A549 (cell line): Measurements from ENCODE around the gene GDPD3. TPM values are rescaled to one million over a fixed set of nuclear protein-coding genes. Genes with fewer than 3 reads are reported as not detected.
A peak's percentile ranks its signal among the peaks of the same experiment; 100 is the strongest.

ENCODE experiments used
- ATAC-seq, 2 experiments: fragments of 200-7000 bp in 1 of 2; fragments of >200 bp in 1 of 2; cut with Nextera tagmentation in 1 of 2; cut with Tn5 transposase in 1 of 2; 3 replicates each; pipeline versions ENCODE4 v1.8.0 to v1.9.1; 2018 to 2020; ENCODE audit warnings: mild to moderate bottlenecking in 1 of 2, moderate library complexity in 1 of 2
- CTCF ChIA-PET: fragments of 300-600 bp; sonication (Branson Sonifier 250); formaldehyde crosslinking; extraction: SDS; loops from one replicate; lab custom pipeline; 2021; ENCODE audit warnings: antibody characterized with exemption, inconsistent platforms; lab: Yijun Ruan, JAX
- POLR2A ChIA-PET: fragments of 350-600 bp; formaldehyde crosslinking; extraction: SDS; loops from one replicate; lab custom pipeline; 2021; ENCODE audit warnings: antibody characterized with exemption, inconsistent platforms; lab: Yijun Ruan, JAX
- DNase-seq, 2 experiments: peaks; one replicate each; pipeline versions ENCODE4 v3.0.0 to v3.0.0-alpha.2; 2011 to 2016; ENCODE audit warnings: low read depth in 1 of 2, low spot score in 1 of 2
- FAIRE-seq: peaks from 2 replicates; lab custom pipeline; 2011; peaks lifted over from hg19 to GRCh38; lab: Jason Lieb, UNC
- H3K27ac ChIP-seq, 2 experiments: fragments of >200 bp; sonication (Bioruptor Twin); formaldehyde crosslinking; 3 replicates each; pipeline ENCODE4 v1.5.1; 2016 to 2017
- H3K4me1 ChIP-seq: fragments of >200 bp; sonication (Bioruptor Twin); formaldehyde crosslinking; 3 replicates; pipeline ENCODE4 v1.6.1; 2016
- H3K4me2 ChIP-seq: fragments of >200 bp; sonication (Bioruptor Twin); formaldehyde crosslinking; 3 replicates; pipeline ENCODE4 v1.6.1; 2016
- H3K4me3 ChIP-seq: fragments of >200 bp; sonication (Bioruptor Twin); formaldehyde crosslinking; 3 replicates; pipeline ENCODE4 v1.5.1; 2016
- H3K9me3 ChIP-seq: fragments of >200 bp; sonication (Bioruptor Twin); formaldehyde crosslinking; 3 replicates; pipeline ENCODE4 v1.6.1; 2016
- CHD2 ChIP-seq: fragments of 150-350 bp; IDR thresholded peaks from 2 replicates; pipeline ENCODE4 v1.6.1; 2014; ENCODE audit warnings: low read length; ENCODE audit not compliant: partially characterized antibody
- EHF ChIP-seq: fragments of 250-450 bp; sonication (Bioruptor Pico); IDR thresholded peaks from 2 replicates; pipeline ENCODE4 v1.5.0; 2020; ENCODE audit warnings: mild to moderate bottlenecking
- EP300 ChIP-seq, 2 experiments: fragments of >200 bp; sonication (Bioruptor Twin); formaldehyde crosslinking; IDR thresholded peaks; 2 replicates in 1 of 2; 3 replicates in 1 of 2; pipeline ENCODE4 v1.6.1; 2016 to 2017
- FOSB ChIP-seq: fragments of 250-450 bp; sonication (Bioruptor Pico); IDR thresholded peaks from 2 replicates; pipeline ENCODE4 v1.5.0; 2020; ENCODE audit warnings: mild to moderate bottlenecking, moderate library complexity
- FOSL2 ChIP-seq, 2 experiments: fragments of 450-650 bp in 1 of 2; fragments of >200 bp in 1 of 2; sonication (Bioruptor Twin) in 1 of 2; formaldehyde crosslinking; IDR thresholded peaks; 2 replicates each; pipeline versions ENCODE4 v1.5.0 to v1.6.1; 2016 to 2020; ENCODE audit warnings: mild to moderate bottlenecking in 1 of 2, moderate library complexity in 1 of 2
- GATA3 ChIP-seq: IDR thresholded peaks from 2 replicates; pipeline ENCODE4 v1.6.1; 2012; ENCODE audit warnings: borderline replicate concordance
- HDAC2 ChIP-seq: fragments of 200-600 bp; sonication (generic); IDR thresholded peaks from 2 replicates; pipeline ENCODE4 v1.6.1; 2016
- HEYL ChIP-seq: fragments of 250-450 bp; sonication (Bioruptor Pico); IDR thresholded peaks from 2 replicates; pipeline ENCODE4 v1.8.0; 2021; ENCODE audit warnings: mild to moderate bottlenecking, moderate library complexity
- HOXA7 ChIP-seq: fragments of 250-450 bp; sonication (Bioruptor Pico); IDR thresholded peaks from 2 replicates; pipeline ENCODE4 v1.5.0; 2020; ENCODE audit warnings: mild to moderate bottlenecking, moderate library complexity
- HOXB13 ChIP-seq: fragments of 250-450 bp; sonication (Bioruptor Pico); IDR thresholded peaks from 2 replicates; pipeline ENCODE4 v1.5.0; 2020; ENCODE audit warnings: low read depth, mild to moderate bottlenecking, moderate library complexity
- HOXB5 ChIP-seq: fragments of 250-450 bp; sonication (Bioruptor Pico); IDR thresholded peaks from 2 replicates; pipeline ENCODE4 v1.5.0; 2020; ENCODE audit warnings: mild to moderate bottlenecking, moderate library complexity
- JUN ChIP-seq, 2 experiments: fragments of >200 bp; sonication (Bioruptor Twin); formaldehyde crosslinking; IDR thresholded peaks; 2 replicates in 1 of 2; 3 replicates in 1 of 2; pipeline ENCODE4 v1.6.1; 2016 to 2017
- KDM5A ChIP-seq: fragments of 200-600 bp; sonication (generic); IDR thresholded peaks from 2 replicates; pipeline ENCODE4 v1.6.1; 2016; ENCODE audit warnings: antibody characterized with exemption, mild to moderate bottlenecking
- MYC ChIP-seq: IDR thresholded peaks from 2 replicates; pipeline ENCODE4 v1.6.1; 2012; ENCODE audit warnings: mild to moderate bottlenecking, inconsistent platforms, low read length, improper control_type of control experiment, borderline replicate concordance
- NFE2L2 ChIP-seq: fragments of 150-350 bp; conservative IDR thresholded peaks from 2 replicates; pipeline ENCODE4 v1.6.1; 2014; ENCODE audit warnings: low read length
- NR3C1 ChIP-seq: fragments of >200 bp; sonication (Bioruptor Twin); formaldehyde crosslinking; IDR thresholded peaks from 3 replicates; pipeline ENCODE4 v1.6.1; 2017
- PHF8 ChIP-seq: fragments of 200-600 bp; sonication (generic); IDR thresholded peaks from 2 replicates; pipeline ENCODE4 v1.6.1; 2016; ENCODE audit warnings: low read depth, mild to moderate bottlenecking, antibody characterized with exemption, moderate library complexity, borderline replicate concordance
- POLR2A ChIP-seq: IDR thresholded peaks from 2 replicates; pipeline ENCODE4 v1.6.1; 2012; ENCODE audit warnings: mild to moderate bottlenecking, low read length
- RAD21 ChIP-seq, 2 experiments: fragments of >200 bp in 1 of 2; sonication (Bioruptor Twin) in 1 of 2; formaldehyde crosslinking in 1 of 2; IDR thresholded peaks in 1 of 2; conservative IDR thresholded peaks in 1 of 2; 2 replicates in 1 of 2; 3 replicates in 1 of 2; pipeline ENCODE4 v1.6.1; 2012 to 2018; ENCODE audit warnings: inconsistent platforms in 1 of 2
- RARB ChIP-seq: fragments of 250-450 bp; sonication (Bioruptor Pico); IDR thresholded peaks from 2 replicates; pipeline ENCODE4 v1.8.0; 2021; ENCODE audit warnings: mild to moderate bottlenecking, moderate library complexity
- RCOR1 ChIP-seq: fragments of 150-350 bp; IDR thresholded peaks from 2 replicates; pipeline ENCODE4 v1.6.1; 2014; ENCODE audit warnings: antibody characterized with exemption, low read length, low read depth
- RNF2 ChIP-seq: fragments of 200-600 bp; sonication (generic); IDR thresholded peaks from 2 replicates; pipeline ENCODE4 v1.6.1; 2016; ENCODE audit warnings: low read depth, mild to moderate bottlenecking, antibody characterized with exemption, moderate library complexity, borderline replicate concordance
- TFCP2L1 ChIP-seq: fragments of 250-450 bp; sonication (Bioruptor Pico); IDR thresholded peaks from 2 replicates; pipeline ENCODE4 v1.5.0; 2021; ENCODE audit warnings: mild to moderate bottlenecking
- TP53 ChIP-seq: fragments of 250-450 bp; sonication (Bioruptor Pico); IDR thresholded peaks from 2 replicates; pipeline ENCODE4 v1.5.0; 2021; ENCODE audit warnings: mild to moderate bottlenecking, moderate library complexity
- WGBS: methylation state at CpG from one replicate; pipeline ENCODE4 v1.1.6; 2017; ENCODE audit errors: missing lambda C conversion rate; 5-methylcytosine and 5-hydroxymethylcytosine counted together
- polyA plus RNA-seq, 4 experiments: library from polyadenylated mRNA; depleted of rRNA in 3 of 4; stranded (reverse); fragments of >200 nt; fragmentation: RNase III in 1 of 4; extraction: RNeasy Plus Mini Kit Qiagen cat#74134 plus additional on column Dnase treatment in 1 of 4; gene quantifications; 2 replicates in 3 of 4; 3 replicates in 1 of 4; pipeline ENCODE4 v1.2.3, GENCODE V29; 2011 to 2017
- TF ChIP-seq, protein P1 (sequence below): fragments of 150-350 bp; IDR thresholded peaks from 2 replicates; pipeline ENCODE4 v1.6.1; 2014; ENCODE audit warnings: low read depth, mild to moderate bottlenecking, low read length
- TF ChIP-seq, protein P2 (sequence below): fragments of 250-450 bp; sonication (Bioruptor Pico); IDR thresholded peaks from 2 replicates; pipeline ENCODE4 v1.5.0; 2020; ENCODE audit warnings: low read depth, mild to moderate bottlenecking, moderate library complexity
- TF ChIP-seq, protein P3 (sequence below): fragments of >200 bp; sonication (Bioruptor Twin); formaldehyde crosslinking; IDR thresholded peaks from 3 replicates; pipeline ENCODE4 v1.6.1; 2016
- TF ChIP-seq, protein P4 (sequence below): fragments of >200 bp; sonication (Bioruptor Twin); formaldehyde crosslinking; IDR thresholded peaks from 2 replicates; pipeline ENCODE4 v1.6.1; 2016
- TF ChIP-seq, protein P5 (sequence below): fragments of 450-650 bp; IDR thresholded peaks from 2 replicates; pipeline ENCODE4 v1.6.1; 2014; ENCODE audit warnings: antibody characterized with exemption
- TF ChIP-seq, protein P6 (sequence below): IDR thresholded peaks from 2 replicates; pipeline ENCODE4 v1.6.1; 2012
- TF ChIP-seq, protein P7 (sequence below): IDR thresholded peaks from 2 replicates; pipeline ENCODE4 v1.6.1; 2012

Gene GDPD3
- polyA plus RNA-seq, 2 of the 4 experiments (the other 2 are of a cell fraction): 0.58 to 1.8 TPM

DNA sequence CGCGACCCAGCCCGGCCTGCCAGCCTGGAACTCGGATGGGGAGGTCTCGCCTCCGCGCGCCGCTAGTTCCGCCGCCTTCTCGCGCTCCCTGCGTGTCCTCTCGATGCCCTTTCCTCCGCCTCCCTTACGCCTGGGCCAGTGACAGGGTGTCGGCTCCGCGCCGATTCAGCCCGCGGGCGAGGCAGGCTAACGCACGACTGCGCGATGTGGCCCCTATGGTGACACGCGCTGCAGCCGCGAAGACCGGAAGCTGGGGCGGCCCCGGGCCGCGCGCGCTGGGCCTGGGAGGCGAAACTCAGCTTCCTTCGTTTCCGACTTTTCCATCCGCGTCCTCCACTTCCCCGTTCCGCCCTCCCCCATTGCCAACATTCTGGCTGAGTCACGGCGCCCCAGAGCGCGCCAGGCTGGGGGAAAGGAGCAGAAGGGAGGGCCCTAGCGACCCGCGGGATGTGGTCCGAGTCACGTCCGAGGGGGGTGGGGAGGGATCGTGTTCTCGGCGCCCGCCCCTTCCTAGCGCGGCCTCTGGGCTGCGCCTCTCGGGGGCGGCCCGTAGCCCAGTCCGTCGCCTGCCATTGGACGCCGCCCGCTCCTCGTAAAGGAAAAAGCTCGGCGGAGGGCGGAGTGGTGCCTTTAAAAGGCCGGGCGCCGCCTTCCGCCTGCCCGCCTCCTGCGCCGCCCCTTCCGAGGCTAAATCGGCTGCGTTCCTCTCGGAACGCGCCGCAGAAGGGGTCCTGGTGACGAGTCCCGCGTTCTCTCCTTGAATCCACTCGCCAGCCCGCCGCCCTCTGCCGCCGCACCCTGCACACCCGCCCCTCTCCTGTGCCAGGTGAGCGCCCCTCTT lies 48.0 kb downstream of the GDPD3 start, which contains the start of gene ALDOA:
TSS of gene ALDOA (plus strand) at position 659 of the 841 bp plus-strand sequence. CDS start 1,138 bp downstream, outside the sequence.
- FAIRE-seq (no peak), ATAC-seq (peak; percentile 78 to 89), DNase-seq (peak; percentile 86 to 98)
- H3K27ac ChIP-seq: peak within 1 kb of the TSS; percentile 96 to 97
- H3K4me2 ChIP-seq: peak within 1 kb of the TSS; percentile 97
- H3K4me1 ChIP-seq: peaks cover 34% of the 10 kb centered on the region
- no peaks in the 10 kb centered on the region for H3K9me3 ChIP-seq
- CTCF ChIA-PET: interaction anchor here (0.5 to 9.9 kb wide), 6 partner anchors 11 to 342 kb away, joined by 3 to 119 read pairs (median 30); partner anchors contain the start of genes PPP4C, TBX6 and TLCD3B
- H3K4me3 ChIP-seq: peak within 1 kb of the TSS; percentile 73
- 1% methylated on average over 58 of the region's 99 CpGs for WGBS
- POLR2A ChIA-PET: interaction anchor here (0.5 to 3.5 kb wide), 24 partner anchors 9 to 1094 kb away, joined by 3 to 67 read pairs (median 4); partner anchors contain the start of genes ASPHD1, CORO1A, KIF22 and PAGR1
- TF ChIP-seq EP300 (IDR thresholded peaks at IDR 0.05) (0 out of 5 replicates have a peak, but pooled peaks of 1 of the 2 experiments have one; percentile 13), GATA3 (peak; percentile 29; the same call in 1 of the 2 replicates), FOSL2 (IDR thresholded peaks at IDR 0.05) (no peak), FOSL2 (CRISPR knock-in tag; IDR thresholded peaks at IDR 0.05) (peak; percentile 94), HOXB13 (CRISPR knock-in tag) (0 out of 2 replicates have a peak, but pooled peaks have one; percentile 70), MYC (peak; percentile 16; the same call in 1 of the 2 replicates), POLR2A (peak; percentile 95), NR3C1 (no peak), KDM5A (no peak), FOSB (CRISPR knock-in tag) (peak; percentile 38; the same call in 1 of the 2 replicates), TP53 (CRISPR knock-in tag) (peak; percentile 46; the same call in 1 of the 2 replicates), PHF8 (peak; percentile 77), RAD21 (conservative IDR thresholded peaks at IDR 0.05 in 1 of 2, IDR thresholded peaks at IDR 0.05 in 1 of 2) (no peak), HOXB5 (CRISPR knock-in tag) (peak; percentile 77; the same call in 1 of the 2 replicates), RARB (peak; percentile 88), CHD2 (no peak), HOXA7 (0 out of 2 replicates have a peak, but pooled peaks have one; percentile 43), RNF2 (peak; percentile 63; the same call in 1 of the 2 replicates), HDAC2 (no peak), NFE2L2 (peak; percentile 74), TFCP2L1 (CRISPR knock-in tag) (peak; percentile 60), JUN (IDR thresholded peaks at IDR 0.05) (peak; percentile 70 to 76), EHF (peak; percentile 76), HEYL (CRISPR knock-in tag) (no peak), RCOR1 (no peak)
- TF ChIP-seq, protein P1, sequence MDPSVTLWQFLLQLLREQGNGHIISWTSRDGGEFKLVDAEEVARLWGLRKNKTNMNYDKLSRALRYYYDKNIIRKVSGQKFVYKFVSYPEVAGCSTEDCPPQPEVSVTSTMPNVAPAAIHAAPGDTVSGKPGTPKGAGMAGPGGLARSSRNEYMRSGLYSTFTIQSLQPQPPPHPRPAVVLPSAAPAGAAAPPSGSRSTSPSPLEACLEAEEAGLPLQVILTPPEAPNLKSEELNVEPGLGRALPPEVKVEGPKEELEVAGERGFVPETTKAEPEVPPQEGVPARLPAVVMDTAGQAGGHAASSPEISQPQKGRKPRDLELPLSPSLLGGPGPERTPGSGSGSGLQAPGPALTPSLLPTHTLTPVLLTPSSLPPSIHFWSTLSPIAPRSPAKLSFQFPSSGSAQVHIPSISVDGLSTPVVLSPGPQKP: no peak
- TF ChIP-seq, protein P2, sequence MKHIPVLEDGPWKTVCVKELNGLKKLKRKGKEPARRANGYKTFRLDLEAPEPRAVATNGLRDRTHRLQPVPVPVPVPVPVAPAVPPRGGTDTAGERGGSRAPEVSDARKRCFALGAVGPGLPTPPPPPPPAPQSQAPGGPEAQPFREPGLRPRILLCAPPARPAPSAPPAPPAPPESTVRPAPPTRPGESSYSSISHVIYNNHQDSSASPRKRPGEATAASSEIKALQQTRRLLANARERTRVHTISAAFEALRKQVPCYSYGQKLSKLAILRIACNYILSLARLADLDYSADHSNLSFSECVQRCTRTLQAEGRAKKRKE: peak; percentile 85
- TF ChIP-seq, protein P3, sequence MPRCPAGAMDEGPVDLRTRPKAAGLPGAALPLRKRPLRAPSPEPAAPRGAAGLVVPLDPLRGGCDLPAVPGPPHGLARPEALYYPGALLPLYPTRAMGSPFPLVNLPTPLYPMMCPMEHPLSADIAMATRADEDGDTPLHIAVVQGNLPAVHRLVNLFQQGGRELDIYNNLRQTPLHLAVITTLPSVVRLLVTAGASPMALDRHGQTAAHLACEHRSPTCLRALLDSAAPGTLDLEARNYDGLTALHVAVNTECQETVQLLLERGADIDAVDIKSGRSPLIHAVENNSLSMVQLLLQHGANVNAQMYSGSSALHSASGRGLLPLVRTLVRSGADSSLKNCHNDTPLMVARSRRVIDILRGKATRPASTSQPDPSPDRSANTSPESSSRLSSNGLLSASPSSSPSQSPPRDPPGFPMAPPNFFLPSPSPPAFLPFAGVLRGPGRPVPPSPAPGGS: peak; percentile 76
- TF ChIP-seq, protein P4, sequence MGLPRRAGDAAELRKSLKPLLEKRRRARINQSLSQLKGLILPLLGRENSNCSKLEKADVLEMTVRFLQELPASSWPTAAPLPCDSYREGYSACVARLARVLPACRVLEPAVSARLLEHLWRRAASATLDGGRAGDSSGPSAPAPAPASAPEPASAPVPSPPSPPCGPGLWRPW: no peak
- TF ChIP-seq, protein P5, sequence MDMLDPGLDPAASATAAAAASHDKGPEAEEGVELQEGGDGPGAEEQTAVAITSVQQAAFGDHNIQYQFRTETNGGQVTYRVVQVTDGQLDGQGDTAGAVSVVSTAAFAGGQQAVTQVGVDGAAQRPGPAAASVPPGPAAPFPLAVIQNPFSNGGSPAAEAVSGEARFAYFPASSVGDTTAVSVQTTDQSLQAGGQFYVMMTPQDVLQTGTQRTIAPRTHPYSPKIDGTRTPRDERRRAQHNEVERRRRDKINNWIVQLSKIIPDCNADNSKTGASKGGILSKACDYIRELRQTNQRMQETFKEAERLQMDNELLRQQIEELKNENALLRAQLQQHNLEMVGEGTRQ: no peak; the same call in 1 of the 2 replicates
- TF ChIP-seq, protein P6, sequence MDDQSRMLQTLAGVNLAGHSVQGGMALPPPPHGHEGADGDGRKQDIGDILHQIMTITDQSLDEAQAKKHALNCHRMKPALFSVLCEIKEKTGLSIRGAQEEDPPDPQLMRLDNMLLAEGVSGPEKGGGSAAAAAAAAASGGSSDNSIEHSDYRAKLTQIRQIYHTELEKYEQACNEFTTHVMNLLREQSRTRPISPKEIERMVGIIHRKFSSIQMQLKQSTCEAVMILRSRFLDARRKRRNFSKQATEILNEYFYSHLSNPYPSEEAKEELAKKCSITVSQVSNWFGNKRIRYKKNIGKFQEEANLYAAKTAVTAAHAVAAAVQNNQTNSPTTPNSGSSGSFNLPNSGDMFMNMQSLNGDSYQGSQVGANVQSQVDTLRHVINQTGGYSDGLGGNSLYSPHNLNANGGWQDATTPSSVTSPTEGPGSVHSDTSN: peak; percentile 65
- TF ChIP-seq, protein P7, sequence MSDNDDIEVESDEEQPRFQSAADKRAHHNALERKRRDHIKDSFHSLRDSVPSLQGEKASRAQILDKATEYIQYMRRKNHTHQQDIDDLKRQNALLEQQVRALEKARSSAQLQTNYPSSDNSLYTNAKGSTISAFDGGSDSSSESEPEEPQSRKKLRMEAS: peak; percentile 97
